ENCODE data around the gene EPHA10. TPM values are rescaled to one million over a fixed set of nuclear protein-coding genes. Genes with fewer than 3 reads are reported as not detected.

EPHA10 gene
- total RNA-seq, 2 experiments from 2014 or later, result not detected

GRCh38 chr1:37746806-37747205, 18.1 kb downstream of the EPHA10 start:
- no peak overlapping the region for H3K27ac ChIP-seq (ENCODE audit: low read depth in 1 of 2, low read length in 2 of 2)
- Mint-ChIP-seq H3K36me3 (ENCODE audit: low read depth) (no peaks in the 10 kb centered on the region), H3K4me3 (no peak overlapping the region), H3K27me3 (peaks cover 60% of the 10 kb centered on the region), H3K27ac (no peak overlapping the region), H3K4me1 (ENCODE audit: low read depth) (no peaks in the 10 kb centered on the region), H3K9me3 (peaks cover 4% of the 10 kb centered on the region)
- DNase-seq (no peak), ATAC-seq (ENCODE audit: poor library complexity) (no peak)
- peaks cover 3 to 4% of the 10 kb centered on the region in 2 experiments for H3K9me3 ChIP-seq (ENCODE audit: control insufficient read depth in 1 of 2, insufficient read depth in 1 of 2, low read length in 2 of 2)
- ChIA-PET CTCF (no interaction called here), POLR2A (no interaction called here)
- no peaks in the 10 kb centered on the region for H3K36me3 ChIP-seq (ENCODE audit: insufficient read depth, low read length)
- peaks cover 12 to 28% of the 10 kb centered on the region in 2 experiments for H3K27me3 ChIP-seq (ENCODE audit: control insufficient read depth in 1 of 2, insufficient read depth in 2 of 2, low read length in 2 of 2)
- no peaks in the 10 kb centered on the region for H3K4me1 ChIP-seq (ENCODE audit: insufficient read depth, low read length)
- TF ChIP-seq, protein P1, sequence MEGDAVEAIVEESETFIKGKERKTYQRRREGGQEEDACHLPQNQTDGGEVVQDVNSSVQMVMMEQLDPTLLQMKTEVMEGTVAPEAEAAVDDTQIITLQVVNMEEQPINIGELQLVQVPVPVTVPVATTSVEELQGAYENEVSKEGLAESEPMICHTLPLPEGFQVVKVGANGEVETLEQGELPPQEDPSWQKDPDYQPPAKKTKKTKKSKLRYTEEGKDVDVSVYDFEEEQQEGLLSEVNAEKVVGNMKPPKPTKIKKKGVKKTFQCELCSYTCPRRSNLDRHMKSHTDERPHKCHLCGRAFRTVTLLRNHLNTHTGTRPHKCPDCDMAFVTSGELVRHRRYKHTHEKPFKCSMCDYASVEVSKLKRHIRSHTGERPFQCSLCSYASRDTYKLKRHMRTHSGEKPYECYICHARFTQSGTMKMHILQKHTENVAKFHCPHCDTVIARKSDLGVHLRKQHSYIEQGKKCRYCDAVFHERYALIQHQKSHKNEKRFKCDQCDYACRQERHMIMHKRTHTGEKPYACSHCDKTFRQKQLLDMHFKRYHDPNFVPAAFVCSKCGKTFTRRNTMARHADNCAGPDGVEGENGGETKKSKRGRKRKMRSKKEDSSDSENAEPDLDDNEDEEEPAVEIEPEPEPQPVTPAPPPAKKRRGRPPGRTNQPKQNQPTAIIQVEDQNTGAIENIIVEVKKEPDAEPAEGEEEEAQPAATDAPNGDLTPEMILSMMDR (IDR thresholded peaks at IDR 0.05), result no peak
- no peak overlapping the region for H3K4me3 ChIP-seq (ENCODE audit: low read length)
- intact Hi-C loops (cut with DNase I, micrococcal nuclease), result no loop called here

- POLR2A ChIA-PET, result no interaction called here
- H3K36me3 Mint-ChIP-seq (ENCODE audit: low read depth), result no peaks in the 10 kb centered on the region
Observed at GRCh38 chr1:37741662-37742061, 23.3 kb downstream of the EPHA10 start.

GRCh38 chr1:37741130-37741529, 23.8 kb downstream of the EPHA10 start:
- Mint-ChIP-seq H3K4me1 (ENCODE audit: low read depth) (no peaks in the 10 kb centered on the region), H3K4me3 (no peak overlapping the region), H3K27ac (no peak overlapping the region), H3K36me3 (ENCODE audit: low read depth) (no peaks in the 10 kb centered on the region), H3K27me3 (peaks cover 60% of the 10 kb centered on the region), H3K9me3 (no peaks in the 10 kb centered on the region)
- Histone ChIP-seq H3K27me3 (ENCODE audit: control insufficient read depth in 1 of 2, insufficient read depth in 2 of 2, low read length in 2 of 2) (peaks cover 12 to 23% of the 10 kb centered on the region in 2 experiments), H3K4me3 (ENCODE audit: low read length) (no peak overlapping the region), H3K27ac (ENCODE audit: low read depth in 1 of 2, low read length in 2 of 2) (no peak overlapping the region), H3K9me3 (ENCODE audit: control insufficient read depth in 1 of 2, insufficient read depth in 1 of 2, low read length in 2 of 2) (peaks cover 0 to 4% of the 10 kb centered on the region in 2 experiments), H3K36me3 (ENCODE audit: insufficient read depth, low read length) (no peaks in the 10 kb centered on the region), H3K4me1 (ENCODE audit: insufficient read depth, low read length) (no peaks in the 10 kb centered on the region)
- POLR2A ChIA-PET, result no interaction called here
- ATAC-seq (ENCODE audit: poor library complexity), result no peak
- DNase-seq, result no peak
- intact Hi-C loops (cut with DNase I, micrococcal nuclease), result no loop called here
- TF ChIP-seq, protein P1 (IDR thresholded peaks at IDR 0.05), result no peak
- CTCF ChIA-PET, result no interaction called here

More at GRCh38 chr1:37741662-37742061, 23.3 kb downstream of the EPHA10 start:
- intact Hi-C loops (cut with DNase I, micrococcal nuclease), result no loop called here
- ATAC-seq (ENCODE audit: poor library complexity) (no peak), DNase-seq (no peak)
- peaks cover 1% of the 10 kb centered on the region for H3K9me3 Mint-ChIP-seq
- H3K27ac Mint-ChIP-seq, result no peak overlapping the region
- no peak overlapping the region for H3K4me3 Mint-ChIP-seq
- TF ChIP-seq, protein P1 (IDR thresholded peaks at IDR 0.05), result no peak
- H3K27me3 Mint-ChIP-seq, result peaks cover 63% of the 10 kb centered on the region
- CTCF ChIA-PET, result no interaction called here
- Histone ChIP-seq H3K27ac (ENCODE audit: low read depth in 1 of 2, low read length in 2 of 2) (no peak overlapping the region), H3K4me1 (ENCODE audit: insufficient read depth, low read length) (no peaks in the 10 kb centered on the region), H3K9me3 (ENCODE audit: control insufficient read depth in 1 of 2, insufficient read depth in 1 of 2, low read length in 2 of 2) (peaks cover 0 to 4% of the 10 kb centered on the region in 2 experiments), H3K27me3 (ENCODE audit: control insufficient read depth in 1 of 2, insufficient read depth in 2 of 2, low read length in 2 of 2) (peaks cover 14 to 23% of the 10 kb centered on the region in 2 experiments), H3K36me3 (ENCODE audit: insufficient read depth, low read length) (no peaks in the 10 kb centered on the region), H3K4me3 (ENCODE audit: low read length) (no peak overlapping the region)
- no peaks in the 10 kb centered on the region for H3K4me1 Mint-ChIP-seq (ENCODE audit: low read depth)
